HEK293 (cell line): ENCODE data around the gene CHD5.
"Not testable (repeated sequence)": the region's sequence is repeated elsewhere in the genome, so short reads cannot be mapped to it uniquely, and the experiment has no call there.

ENCODE experiments used
- CTCF ChIA-PET: fragments of 350-600 bp; formaldehyde crosslinking; extraction: SDS; loops from one replicate; lab custom pipeline; 2021; ENCODE audit warnings: antibody characterized with exemption; lab: Yijun Ruan, JAX
- POLR2A ChIA-PET: fragments of 300-600 bp; formaldehyde crosslinking; extraction: SDS; loops from one replicate; lab custom pipeline; 2020; ENCODE audit warnings: antibody characterized with exemption, inconsistent platforms; lab: Yijun Ruan, JAX
- H3K27ac ChIP-seq: fragments of 200-500 bp; sonication (Bioruptor generic); 2 replicates; pipeline ENCODE4 v1.5.1; 2014; ENCODE audit warnings: low read depth, low read length, control low read depth, inconsistent platforms; ENCODE audit errors: extremely low read depth
- H3K36me3 ChIP-seq, 2 experiments: fragments of 200-500 bp in 1 of 2; sonication (Bioruptor generic) in 1 of 2; 1 replicate in 1 of 2; 2 replicates in 1 of 2; pipeline ENCODE4 v1.5.1; 2014 to 2017; ENCODE audit warnings: inconsistent platforms in 2 of 2, low read length in 2 of 2; ENCODE audit not compliant: control insufficient read depth in 2 of 2, insufficient read depth in 1 of 2
- H3K4me1 ChIP-seq: fragments of 200-500 bp; sonication (Bioruptor generic); 2 replicates; pipeline ENCODE4 v1.5.1; 2014; ENCODE audit warnings: mild to moderate bottlenecking, low read length, inconsistent platforms; ENCODE audit not compliant: control insufficient read depth, insufficient read depth
- H3K4me3 ChIP-seq: 2 replicates; pipeline ENCODE4 v1.5.1; 2011; ENCODE audit warnings: low read depth, mild to moderate bottlenecking, control low read depth, low read length, moderate library complexity
- H3K9me3 ChIP-seq: fragments of 200-500 bp; sonication (Bioruptor generic); 2 replicates; pipeline ENCODE4 v1.5.1; 2014; ENCODE audit warnings: low read depth, low read length, inconsistent platforms; ENCODE audit not compliant: control insufficient read depth, insufficient read depth
- GLI4 ChIP-seq: fragments of 450-650 bp; formaldehyde crosslinking; IDR thresholded peaks from 2 replicates; pipeline ENCODE4 v1.5.1; 2016; ENCODE audit warnings: missing biosample characterization, missing genetic modification characterization
- SCRT1 ChIP-seq: fragments of 450-650 bp; formaldehyde crosslinking; IDR thresholded peaks from 2 replicates; pipeline ENCODE4 v1.5.1; 2016; ENCODE audit warnings: missing biosample characterization, missing genetic modification characterization, borderline replicate concordance
- ZNF174 ChIP-seq: fragments of 450-650 bp; formaldehyde crosslinking; IDR thresholded peaks from 2 replicates; pipeline ENCODE4 v1.5.0; 2017; ENCODE audit warnings: missing biosample characterization, mild to moderate bottlenecking, missing genetic modification characterization
- ZNF311 ChIP-seq: fragments of 450-650 bp; formaldehyde crosslinking; IDR thresholded peaks from 2 replicates; pipeline ENCODE4 v1.5.1; 2017; ENCODE audit warnings: missing biosample characterization, missing genetic modification characterization, borderline replicate concordance
- ZNF394 ChIP-seq: fragments of 450-650 bp; formaldehyde crosslinking; IDR thresholded peaks from 2 replicates; pipeline ENCODE4 v1.5.1; 2016; ENCODE audit warnings: missing biosample characterization, missing genetic modification characterization, mild to moderate bottlenecking, moderate library complexity, borderline replicate concordance
- ZNF521 ChIP-seq: fragments of 450-650 bp; formaldehyde crosslinking; IDR thresholded peaks from 2 replicates; pipeline ENCODE4 v1.5.1; 2017; ENCODE audit warnings: missing biosample characterization, mild to moderate bottlenecking, missing genetic modification characterization
- ZNF600 ChIP-seq: fragments of 450-650 bp; formaldehyde crosslinking; IDR thresholded peaks from 2 replicates; pipeline ENCODE4 v1.5.1; 2016; ENCODE audit warnings: missing biosample characterization, missing genetic modification characterization
- ZNF692 ChIP-seq: fragments of 450-650 bp; formaldehyde crosslinking; IDR thresholded peaks from 2 replicates; pipeline ENCODE4 v1.5.1; 2016; ENCODE audit warnings: missing biosample characterization, missing genetic modification characterization

CHD5 gene

DNA sequence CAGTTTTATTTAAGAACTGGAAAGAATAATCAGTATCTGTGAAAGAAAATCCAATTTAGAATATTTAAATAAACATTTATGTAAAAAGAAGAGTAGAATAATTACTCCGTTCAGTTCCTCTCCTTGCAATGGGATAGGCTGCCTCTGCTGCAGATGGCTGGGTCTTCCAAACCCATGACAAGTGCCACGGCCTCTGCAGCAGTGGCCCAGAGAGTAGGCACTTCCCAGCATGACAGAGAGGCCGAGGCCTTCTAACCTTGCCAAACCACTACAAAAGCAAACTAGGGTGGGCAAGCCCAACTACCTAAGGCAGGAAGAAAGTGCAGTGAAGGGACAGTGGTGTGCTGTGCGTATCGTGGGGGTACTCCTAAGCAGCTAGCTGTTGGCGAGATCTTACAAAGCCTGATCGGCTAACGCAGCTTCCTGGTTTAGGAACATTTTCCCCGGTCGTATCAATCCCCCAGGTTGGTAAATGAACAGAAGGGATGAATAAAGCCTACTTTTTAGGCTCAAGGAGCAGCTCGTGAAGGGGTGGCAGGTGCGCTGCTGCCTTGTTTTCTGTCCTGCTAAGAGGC is 41.2 kb upstream of the CHD5 start:
- TF ChIP-seq ZNF600 (peak; percentile 50; the same call in 1 of the 2 replicates), GLI4 (tag by site-specific recombination) (no peak)
- ChIA-PET CTCF (interaction anchor here (0.5 to 1.2 kb wide), 3 partner anchors 16 to 26 kb away, joined by 3 to 4 read pairs (median 4); no protein-coding TSS in a partner anchor), POLR2A (interaction anchor here (1.0 kb wide), 1 partner anchor 15 kb away, joined by 3 read pairs; the partner anchor contains the start of gene ICMT)
- no peaks in the 10 kb centered on the region for H3K4me1 ChIP-seq
- H3K9me3 ChIP-seq: no peaks in the 10 kb centered on the region
- no peak overlapping the region for H3K4me3 ChIP-seq
- H3K36me3 ChIP-seq: peaks cover 9 to 62% of the 10 kb centered on the region in 2 experiments; a peak in 2 of 3 replicates
- H3K27ac ChIP-seq: no peak overlapping the region

DNA sequence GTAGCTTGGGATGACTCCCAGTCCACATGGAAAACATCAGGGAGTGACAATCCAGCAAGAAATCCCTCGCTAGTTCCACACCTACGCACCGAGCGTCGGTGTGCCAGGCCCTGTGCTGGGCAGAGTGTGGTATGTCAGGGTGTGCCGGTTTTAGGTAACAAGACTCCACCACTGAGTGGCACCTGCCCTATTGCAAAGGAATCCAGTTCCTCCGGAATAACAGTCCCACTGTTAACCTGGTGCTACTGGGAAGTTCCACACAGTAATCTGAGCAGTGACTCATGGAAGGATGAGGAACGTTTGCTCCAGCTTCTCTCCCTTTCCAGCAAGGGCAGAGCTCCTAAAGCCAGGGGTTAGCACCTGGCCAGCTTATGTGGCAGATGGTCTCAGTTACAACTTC is 40.1 kb upstream of the CHD5 start:
- TF ChIP-seq SCRT1 (tag by site-specific recombination): no peak
- TF ChIP-seq ZNF600: peak; percentile 60; the same call in 1 of the 2 replicates
- TF ChIP-seq ZNF394 (tag by site-specific recombination): peak; percentile 23; the same call in 1 of the 2 replicates
- no peaks in the 10 kb centered on the region for H3K4me1 ChIP-seq
- peaks cover 4 to 58% of the 10 kb centered on the region in 2 experiments; a peak in 2 of 3 replicates for H3K36me3 ChIP-seq
- H3K9me3 ChIP-seq: no peaks in the 10 kb centered on the region
- no peak overlapping the region for H3K27ac ChIP-seq
- CTCF ChIA-PET: interaction anchor here (1.2 kb wide), 1 partner anchor 15 kb away, joined by 4 read pairs; no protein-coding TSS in a partner anchor
- H3K4me3 ChIP-seq: no peak overlapping the region
- POLR2A ChIA-PET: interaction anchor here (1.0 to 1.8 kb wide), 3 partner anchors 10 to 16 kb away, joined by 3 to 5 read pairs (median 5); partner anchors contain the start of gene ICMT

DNA sequence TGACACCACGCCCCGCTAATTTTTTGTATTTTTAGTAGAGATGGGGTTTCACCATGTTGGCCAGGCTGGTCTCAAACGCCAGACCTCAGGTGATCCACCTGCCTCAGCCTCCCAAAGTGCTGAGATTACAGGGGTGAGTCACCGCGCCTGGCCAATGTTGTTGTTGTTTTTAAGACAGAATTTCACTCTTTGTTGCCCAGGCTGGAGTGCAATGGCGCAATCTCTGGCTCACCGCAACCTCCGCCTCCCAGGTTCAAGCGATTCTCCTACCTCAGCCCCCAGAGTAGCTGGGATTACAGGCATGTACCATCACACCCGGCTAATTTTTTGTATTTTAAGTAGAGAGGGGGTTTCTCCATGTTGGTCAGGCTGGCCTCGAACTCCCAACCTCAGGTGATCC is 39.5 kb upstream of the CHD5 start:
- H3K27ac ChIP-seq, H3K9me3 ChIP-seq, H3K4me3 ChIP-seq, CTCF ChIA-PET, H3K4me1 ChIP-seq: not testable (repeated sequence)
- peaks cover 4 to 52% of the 10 kb centered on the region in 2 experiments; a peak in 2 of 3 replicates for H3K36me3 ChIP-seq
- POLR2A ChIA-PET: interaction anchor here (0.8 to 1.8 kb wide), 3 partner anchors 11 to 18 kb away, joined by 3 to 5 read pairs (median 5); no protein-coding TSS in a partner anchor

DNA sequence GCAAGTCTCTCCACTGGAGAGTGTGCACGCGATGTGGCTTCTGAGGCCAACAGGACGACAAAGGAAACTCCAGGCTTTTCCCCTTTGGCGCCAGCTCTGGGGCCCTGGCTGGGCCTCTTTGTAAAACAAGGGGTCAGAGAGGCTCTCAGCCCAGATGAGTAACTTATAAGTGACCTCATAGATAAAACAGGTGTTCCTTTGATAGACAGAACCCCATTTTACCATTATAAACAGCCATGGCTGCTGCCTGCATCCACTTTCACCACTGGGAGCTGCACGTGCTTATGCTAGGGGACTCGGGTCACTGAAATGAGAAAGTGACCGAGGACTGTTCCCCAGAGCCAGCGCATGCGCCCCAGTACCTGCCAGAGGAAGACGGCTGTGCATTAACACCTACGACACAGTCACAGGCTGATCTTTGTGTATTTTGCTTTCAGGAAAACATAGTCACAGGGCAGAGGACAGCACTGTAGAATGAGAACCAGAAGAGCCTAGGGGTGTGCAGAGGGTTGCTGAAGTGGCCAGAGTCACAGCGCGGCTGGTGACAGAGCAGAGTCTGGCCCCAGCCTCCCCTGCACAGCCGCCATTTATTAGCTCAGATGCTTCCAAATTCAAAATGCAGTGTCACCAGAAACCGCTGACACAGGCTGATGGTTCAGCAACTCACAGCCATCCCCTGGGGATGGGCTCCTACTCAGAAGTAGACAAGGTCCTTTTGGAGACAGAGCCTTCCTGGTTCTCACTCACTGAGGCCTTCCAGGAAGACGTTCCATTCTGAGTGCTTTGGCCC is 38.4 kb upstream of the CHD5 start:
- ChIA-PET CTCF (interaction anchor here (0.8 to 3.9 kb wide), 2 partner anchors 14 to 18 kb away, joined by 3 to 17 read pairs; no protein-coding TSS in a partner anchor), POLR2A (interaction anchor here (0.7 to 1.8 kb wide), 3 partner anchors 12 to 19 kb away, joined by 3 to 5 read pairs (median 3); partner anchors contain the start of genes RNF207 and RPL22)
- Histone ChIP-seq H3K27ac (no peak overlapping the region), H3K9me3 (no peaks in the 10 kb centered on the region), H3K4me3 (no peak overlapping the region), H3K36me3 (peaks cover 4 to 45% of the 10 kb centered on the region in 2 experiments; a peak in 2 of 3 replicates), H3K4me1 (no peaks in the 10 kb centered on the region)
- TF ChIP-seq ZNF692 (tag by site-specific recombination) (no peak), ZNF311 (tag by site-specific recombination) (no peak), ZNF521 (tag by site-specific recombination) (no peak), ZNF174 (tag by site-specific recombination) (no peak)
- TF ChIP-seq, all 188 proteins: peak for 0
